H1 (cell line): ENCODE measurements around the gene TCFL5. TPM values are rescaled to one million over a fixed set of nuclear protein-coding genes. Genes with fewer than 3 reads are reported as not detected.

Experiments
- CTCF ChIA-PET: fragments of 300-600 bp; sonication (Branson Sonifier 250); formaldehyde crosslinking; loops from one replicate; lab custom pipeline; 2021; ENCODE audit not compliant: partially characterized antibody; lab: Charles Lee
- POLR2A ChIA-PET: fragments of 300-600 bp; sonication (Branson Sonifier 250); formaldehyde crosslinking; loops from one replicate; lab custom pipeline; 2021; ENCODE audit warnings: inconsistent platforms; ENCODE audit not compliant: partially characterized antibody; lab: Charles Lee
- DNase-seq, 2 experiments: peaks; one replicate each; pipeline versions ENCODE4 v3.0.0 to v3.0.0-alpha.2; 2010 to 2022; ENCODE audit warnings: low spot score in 2 of 2, low read depth in 1 of 2, mixed read lengths in 1 of 2
- FAIRE-seq: peaks from 2 replicates; lab custom pipeline; 2011; peaks lifted over from hg19 to GRCh38; lab: Jason Lieb, UNC
- H2AFZ ChIP-seq: 2 replicates; pipeline ENCODE4 v1.8.1; 2012; ENCODE audit warnings: low read length, inconsistent platforms
- H2AK5ac ChIP-seq: 2 replicates; pipeline ENCODE4 v1.6.1; 2013; ENCODE audit warnings: low read depth, low read length
- H2BK120ac ChIP-seq: replicated peaks from 2 replicates; pipeline ENCODE3; 2013; ENCODE audit warnings: low read depth, low read length, inconsistent platforms
- H2BK12ac ChIP-seq: 2 replicates; pipeline ENCODE4 v1.6.1; 2013; ENCODE audit warnings: low read depth, low read length
- H2BK15ac ChIP-seq: 2 replicates; pipeline ENCODE4 v1.6.1; 2013; ENCODE audit warnings: low read length
- H2BK20ac ChIP-seq: 2 replicates; pipeline ENCODE4 v1.6.1; 2013; ENCODE audit warnings: low read length
- H2BK5ac ChIP-seq: 2 replicates; pipeline ENCODE4 v1.6.1; 2013; ENCODE audit warnings: low read depth, low read length
- H3K14ac ChIP-seq: 2 replicates; pipeline ENCODE4 v1.6.1; 2013; ENCODE audit warnings: inconsistent platforms; ENCODE audit not compliant: insufficient read length
- H3K18ac ChIP-seq: 2 replicates; pipeline ENCODE4 v1.6.1; 2013; ENCODE audit warnings: low read length; ENCODE audit errors: extremely low read depth
- H3K23ac ChIP-seq: 2 replicates; pipeline ENCODE4 v1.6.1; 2013; ENCODE audit warnings: inconsistent platforms; ENCODE audit not compliant: insufficient read length
- H3K23me2 ChIP-seq: 2 replicates; pipeline ENCODE4 v1.6.1; 2013; ENCODE audit warnings: low read depth, low read length
- H3K27ac ChIP-seq: 2 replicates; pipeline ENCODE4 v1.6.1; 2011; ENCODE audit warnings: low read depth, low read length, inconsistent platforms
- H3K27me3 ChIP-seq, 4 experiments: replicated peaks in 1 of 4; 1 replicate in 1 of 4; 2 replicates in 3 of 4; pipeline versions ENCODE4 v1.6.1 to v1.8.1; 2011 to 2013; ENCODE audit warnings: low read length in 3 of 4, mild to moderate bottlenecking in 3 of 4, inconsistent platforms in 2 of 4, mixed read lengths in 2 of 4, moderate library complexity in 1 of 4; ENCODE audit not compliant: control insufficient read depth in 3 of 4, insufficient read depth in 3 of 4; ENCODE audit errors: extremely low read depth in 1 of 4
- H3K36me3 ChIP-seq, 4 experiments: 2 replicates each; pipeline versions ENCODE4 v1.6.1 to v1.8.1; 2011 to 2013; ENCODE audit warnings: mild to moderate bottlenecking in 4 of 4, low read length in 3 of 4, moderate library complexity in 2 of 4, control low read depth in 1 of 4, inconsistent platforms in 1 of 4; ENCODE audit not compliant: insufficient read depth in 4 of 4, control insufficient read depth in 2 of 4
- H3K4ac ChIP-seq: replicated peaks from 2 replicates; pipeline ENCODE3; 2013; ENCODE audit warnings: low read length, low read depth, mixed read lengths, inconsistent platforms; ENCODE audit not compliant: insufficient read length
- H3K4me1 ChIP-seq, 4 experiments: replicated peaks in 1 of 4; 1 replicate in 1 of 4; 2 replicates in 3 of 4; pipeline versions ENCODE4 v1.6.1 to v1.8.1; 2011 to 2013; ENCODE audit warnings: low read length in 3 of 4, inconsistent platforms in 2 of 4, mixed read lengths in 1 of 4; ENCODE audit not compliant: insufficient read depth in 4 of 4, control insufficient read depth in 3 of 4
- H3K4me2 ChIP-seq, 2 experiments: 2 replicates each; pipeline versions ENCODE4 v1.6.1 to v1.8.1; 2011 to 2013; ENCODE audit warnings: low read depth in 2 of 2, low read length in 2 of 2, control low read depth in 1 of 2, inconsistent platforms in 1 of 2, mild to moderate bottlenecking in 1 of 2; ENCODE audit not compliant: insufficient read depth in 1 of 2
- H3K4me3 ChIP-seq, 4 experiments: fragments of 200-600, 300-600 bp in 1 of 4; sonication (generic), shearing (Covaris generic), sonication (Bioruptor Twin) in 1 of 4; 2 replicates each; pipeline versions ENCODE4 v1.5.1 to v1.8.1; 2011 to 2016; ENCODE audit warnings: low read length in 4 of 4, low read depth in 3 of 4, control low read depth in 2 of 4, inconsistent platforms in 2 of 4, mild to moderate bottlenecking in 2 of 4, mixed read lengths in 1 of 4, moderate library complexity in 1 of 4; ENCODE audit not compliant: insufficient read depth in 2 of 4; ENCODE audit errors: extremely low read depth in 1 of 4
- H3K56ac ChIP-seq: replicated peaks from 2 replicates; pipeline ENCODE3; 2013; ENCODE audit warnings: low read depth, mild to moderate bottlenecking, mixed read lengths, low read length, inconsistent platforms; ENCODE audit not compliant: insufficient read length
- H3K79me1 ChIP-seq: 2 replicates; pipeline ENCODE4 v1.6.1; 2013; ENCODE audit warnings: low read depth, low read length, control low read depth
- H3K79me2 ChIP-seq, 2 experiments: 2 replicates each; pipeline versions ENCODE4 v1.6.1 to v1.8.1; 2012 to 2013; ENCODE audit warnings: low read length in 2 of 2, mild to moderate bottlenecking in 2 of 2, inconsistent platforms in 1 of 2; ENCODE audit not compliant: insufficient read depth in 2 of 2, control insufficient read depth in 1 of 2
- H3K9ac ChIP-seq, 4 experiments: replicated peaks in 1 of 4; 1 replicate in 1 of 4; 2 replicates in 3 of 4; pipeline versions ENCODE4 v1.6.1 to v1.8.1; 2011 to 2013; ENCODE audit warnings: low read depth in 3 of 4, low read length in 3 of 4, control low read depth in 2 of 4, mild to moderate bottlenecking in 2 of 4, moderate library complexity in 2 of 4, inconsistent platforms in 1 of 4; ENCODE audit errors: extremely low read depth in 1 of 4
- H3K9me3 ChIP-seq, 2 experiments: 2 replicates each; pipeline versions ENCODE4 v1.6.1 to v1.8.1; 2012 to 2013; ENCODE audit warnings: mild to moderate bottlenecking in 2 of 2, moderate library complexity in 2 of 2, control low read depth in 1 of 2, inconsistent platforms in 1 of 2, low read depth in 1 of 2, low read length in 1 of 2, mixed read lengths in 1 of 2; ENCODE audit not compliant: insufficient read depth in 2 of 2
- H4K20me1 ChIP-seq, 2 experiments: replicated peaks in 1 of 2; 2 replicates each; pipeline versions ENCODE3 to v1.8.1; 2011 to 2013; ENCODE audit warnings: inconsistent platforms in 2 of 2, low read length in 2 of 2, mild to moderate bottlenecking in 1 of 2; ENCODE audit not compliant: insufficient read depth in 2 of 2, control insufficient read depth in 1 of 2
- H4K5ac ChIP-seq: 2 replicates; pipeline ENCODE4 v1.6.1; 2013; ENCODE audit warnings: low read length, low read depth, mixed read lengths, inconsistent platforms; ENCODE audit not compliant: insufficient read length
- H4K8ac ChIP-seq: 2 replicates; pipeline ENCODE4 v1.8.0; 2013; ENCODE audit warnings: mild to moderate bottlenecking, moderate library complexity, low read length, inconsistent platforms; ENCODE audit not compliant: insufficient read depth; ENCODE audit errors: extremely low read depth
- H4K91ac ChIP-seq: replicated peaks from 2 replicates; pipeline ENCODE3; 2013; ENCODE audit warnings: low read length, mixed read lengths, inconsistent platforms; ENCODE audit not compliant: insufficient read length
- CTCF ChIP-seq, 3 experiments: IDR thresholded peaks; 1 replicate in 2 of 3; 2 replicates in 1 of 3; pipeline versions ENCODE4 v1.5.1 to v1.6.1; 2011; ENCODE audit warnings: low read length in 3 of 3, mild to moderate bottlenecking in 3 of 3, inconsistent platforms in 2 of 3, low read depth in 1 of 3, moderate library complexity in 1 of 3; ENCODE audit not compliant: insufficient read depth in 1 of 3; ENCODE audit errors: control extremely low read depth in 1 of 3
- RBBP5 ChIP-seq: IDR thresholded peaks from 2 replicates; pipeline ENCODE4 v1.7.1; 2012; ENCODE audit warnings: low read depth, mild to moderate bottlenecking, inconsistent platforms, low read length, moderate library complexity, borderline replicate concordance
- TEAD4 ChIP-seq: IDR thresholded peaks from 2 replicates; pipeline ENCODE4 v1.6.1; 2012; ENCODE audit warnings: low read depth, low read length, inconsistent platforms, mixed read lengths
- WGBS, 2 experiments: shearing (Covaris generic) in 1 of 2; methylation state at CpG; one replicate each; pipeline versions ENCODE4 v1.1.6 to v1.1.7; 2013 to 2015; ENCODE audit warnings: low lambda C conversion rate in 2 of 2, mixed read lengths in 2 of 2, inconsistent platforms in 1 of 2, low coverage in 1 of 2, missing lambda C conversion rate in 1 of 2; ENCODE audit not compliant: insufficient replicate concordance in 2 of 2, insufficient coverage in 1 of 2, insufficient read length in 1 of 2; ENCODE audit errors: extremely low coverage in 1 of 2, missing lambda C conversion rate in 1 of 2; 5-methylcytosine and 5-hydroxymethylcytosine counted together
- polyA plus RNA-seq, 7 experiments: library from polyadenylated mRNA; depleted of rRNA in 3 of 7; stranded (reverse) in 5 of 7; unstranded in 2 of 7; fragments of >200 nt in 5 of 7; fragments of 200-250 nt in 2 of 7; gene quantifications; 1 replicate in 5 of 7; 2 replicates in 1 of 7; 4 replicates in 1 of 7; pipeline versions ENCODE4 v1.2.1 to v1.2.3, GENCODE V29; 2011 to 2013; ENCODE audit warnings: missing spikeins in 2 of 7, mixed read lengths in 2 of 7
- total RNA-seq: library from RNA; stranded (reverse); fragmentation: NEBNext Ultra II Directional; extraction: Animal tissue kit (Norgen Biotek cat#: 25700); gene quantifications from 2 replicates; pipeline ENCODE4 v1.2.1, GENCODE V29; 2021

The TCFL5 gene
- total and polyA plus RNA-seq, 2 of the 8 experiments (the other 6 are each of a cell fraction or from before 2014, with no cell fraction given): 6.2 to 15.0 TPM

GRCh38 chr20:62860391-62860923 lies 1.2 kb downstream of the TCFL5 start:
- H3K23me2 ChIP-seq: peaks cover 8% of the 10 kb centered on the region; the same call in 1 of the 2 replicates
- no peak overlapping the region for H2BK120ac ChIP-seq
- H2BK5ac ChIP-seq: no peak overlapping the region
- WGBS, 2 experiments: 24% methylated on average over 14 of the region's 24 CpGs; no CpG with 5 or more reads in 1 of the 2 experiments
- TF ChIP-seq TEAD4 (no peak), CTCF (IDR thresholded peaks at IDR 0.05; ENCODE audit: control extremely low read depth in 1 of 3, insufficient read depth in 1 of 3, low read depth in 1 of 3, low read length in 3 of 3) (no peak), RBBP5 (no peak)
- TF ChIP-seq, all 59 proteins: peak for 0
- H3K9ac ChIP-seq: peak overlapping the region in 1 of 4 experiments; percentile 65; a peak in 2 of 7 replicates
- H3K79me1 ChIP-seq: peaks cover 5% of the 10 kb centered on the region; the same call in 1 of the 2 replicates
- no peak overlapping the region for H4K5ac ChIP-seq
- H3K56ac ChIP-seq: no peak overlapping the region
- H3K23ac ChIP-seq: no peak overlapping the region
- no peak overlapping the region for H4K8ac ChIP-seq
- H2BK12ac ChIP-seq: no peak overlapping the region
- H3K27ac ChIP-seq: no peak overlapping the region
- FAIRE-seq (no peak), DNase-seq (no peak)
- no peak overlapping the region for H3K4ac ChIP-seq
- peak overlapping the region; percentile 72 to 95 for H3K4me2 ChIP-seq
- peaks cover 5 to 9% (median 8%) of the 10 kb centered on the region in 4 experiments; a peak in 6 of 8 replicates for H3K36me3 ChIP-seq
- H2BK20ac ChIP-seq: peak overlapping the region; percentile 3; the same call in 1 of the 2 replicates
- no peak overlapping the region for H2AFZ ChIP-seq
- peaks cover 0 to 14% of the 10 kb centered on the region in 2 experiments; a peak in 2 of 4 replicates for H3K79me2 ChIP-seq
- ChIA-PET POLR2A (interaction anchor here (1.7 to 2.3 kb wide), 3 partner anchors 10 to 45 kb away, joined by 5 to 9 read pairs (median 7); partner anchors contain the start of gene COL9A3), CTCF (interaction anchor here (0.6 to 1.1 kb wide), 3 partner anchors 13 to 1083 kb away, joined by 3 read pairs; no protein-coding TSS in a partner anchor)
- peak overlapping the region; percentile 33 to 60 (median 52) for H3K4me3 ChIP-seq
- H3K18ac ChIP-seq: no peak overlapping the region
- H3K9me3 ChIP-seq: no peaks in the 10 kb centered on the region; a peak in 1 of 4 replicates
- H4K20me1 ChIP-seq: peaks cover 0 to 11% of the 10 kb centered on the region in 2 experiments
- peaks cover 3 to 18% (median 13%) of the 10 kb centered on the region in 4 experiments for H3K4me1 ChIP-seq
- H2AK5ac ChIP-seq: no peak overlapping the region
- no peak overlapping the region for H3K14ac ChIP-seq
- H3K27me3 ChIP-seq: peaks cover 0 to 7% (median 4%) of the 10 kb centered on the region in 4 experiments; a peak in 5 of 7 replicates
- H4K91ac ChIP-seq: no peak overlapping the region
- H2BK15ac ChIP-seq: no peak overlapping the region
